Activated CD4-positive, CD25-positive, alpha-beta regulatory T cell treated with anti-CD3 and anti-CD28 coated beads, Interleukin-2, amount 50 U/mL, for 24 hours (primary cell): ENCODE data around the gene AFAP1L2.

Experiments
- ATAC-seq, 2 donors: fragments of 150-1000 bp; cut with Tn5 transposase; one replicate each; pipeline ENCODE4 v1.10.0; 2021; ENCODE audit warnings: mild to moderate bottlenecking in 1 of 2, moderate library complexity in 1 of 2

Gene AFAP1L2

GRCh38 chr10:114309364-114309651 is 95.0 kb downstream of the AFAP1L2 start:
- no peak for ATAC-seq

- ATAC-seq = no peak
Observed at GRCh38 chr10:114308531-114309363, 95.6 kb downstream of the AFAP1L2 start.

- ATAC-seq = no peak
Observed at GRCh38 chr10:114307731-114308130, 96.6 kb downstream of the AFAP1L2 start.

- ATAC-seq = no peak
Observed at GRCh38 chr10:114306116-114306973, 98.0 kb downstream of the AFAP1L2 start.

- ATAC-seq = no peak
Observed at GRCh38 chr10:114305521-114305925, 98.8 kb downstream of the AFAP1L2 start.

GRCh38 chr10:114304571-114305421 is 99.5 kb downstream of the AFAP1L2 start:
- peak; percentile 66 to 73 for ATAC-seq

GRCh38 chr10:114304017-114304570 is 100.2 kb downstream of the AFAP1L2 start:
- peak; percentile 55 to 59 for ATAC-seq

- no peak for ATAC-seq
Observed at GRCh38 chr10:114303556-114303955, 100.7 kb downstream of the AFAP1L2 start.

GRCh38 chr10:114301951-114302710 is 102.2 kb downstream of the AFAP1L2 start:
- ATAC-seq = no peak

- no peak for ATAC-seq
Observed at GRCh38 chr10:114301177-114301576, 103.1 kb downstream of the AFAP1L2 start.

GRCh38 chr10:114300036-114300645 is 104.2 kb downstream of the AFAP1L2 start:
- no peak for ATAC-seq

- no peak for ATAC-seq
Observed at GRCh38 chr10:114297136-114297705, 107.1 kb downstream of the AFAP1L2 start.

GRCh38 chr10:114295393-114295792 is 108.9 kb downstream of the AFAP1L2 start:
- ATAC-seq = no peak

- no peak for ATAC-seq
Observed at GRCh38 chr10:114294549-114294948, 109.8 kb downstream of the AFAP1L2 start.

GRCh38 chr10:114293075-114293474 is 111.2 kb downstream of the AFAP1L2 start:
- ATAC-seq = no peak

- ATAC-seq = no peak
Observed at GRCh38 chr10:114291516-114291915, 112.8 kb downstream of the AFAP1L2 start.

GRCh38 chr10:114291076-114291475 is 113.2 kb downstream of the AFAP1L2 start:
- ATAC-seq = no peak

GRCh38 chr10:114290038-114290437 is 114.3 kb downstream of the AFAP1L2 start:
- no peak for ATAC-seq

GRCh38 chr10:114289096-114289436 is 115.2 kb downstream of the AFAP1L2 start:
- no peak for ATAC-seq

- ATAC-seq = no peak
Observed at GRCh38 chr10:114288424-114289095, 115.7 kb downstream of the AFAP1L2 start.

- ATAC-seq = no peak
Observed at GRCh38 chr10:114286921-114287320, 117.4 kb downstream of the AFAP1L2 start.
